NCI-H2081 treated with DMSO at 0.1 percent for 48 hours (cell line): ENCODE data around the gene DNAJC17.
A peak's percentile ranks its signal among the peaks of the same experiment; 100 is the strongest.

Experiments used
- DNase-seq: peaks from one replicate; lab custom pipeline; 2025; lab: John Stamatoyannopoulos, UW

The DNAJC17 gene

GRCh38 chr15:40766906-40767837 is 40.1 kb downstream of the DNAJC17 start:
- DNase-seq = no peak

- no peak for DNase-seq
These were observed 41.0 kb downstream of the DNAJC17 start for GRCh38 chr15:40766194-40766815.

DNA sequence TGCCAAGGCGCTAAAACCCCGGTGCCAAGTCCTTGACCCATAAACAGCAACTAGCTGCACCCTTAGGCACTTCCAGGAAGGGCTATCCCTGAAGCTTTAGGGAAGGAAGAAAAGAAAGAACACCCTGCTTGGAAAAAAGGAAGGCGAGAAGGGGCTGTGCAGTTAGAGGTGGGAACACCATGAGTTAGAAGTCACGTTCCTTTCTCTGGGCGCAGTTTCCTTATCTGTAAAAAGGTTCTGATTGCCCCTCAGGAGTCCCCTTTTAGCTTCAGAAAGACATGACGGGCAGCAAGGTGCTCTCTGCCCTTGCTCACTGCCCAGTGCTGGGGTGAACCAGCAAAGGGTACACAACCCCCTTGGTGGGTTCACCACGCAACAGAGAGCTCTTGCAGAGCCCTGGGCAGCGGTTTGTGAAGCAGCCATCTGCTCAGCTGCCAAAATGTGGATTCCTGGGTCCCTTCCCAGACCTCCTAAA is 42.6 kb downstream of the DNAJC17 start:
- DNase-seq = no peak

DNA sequence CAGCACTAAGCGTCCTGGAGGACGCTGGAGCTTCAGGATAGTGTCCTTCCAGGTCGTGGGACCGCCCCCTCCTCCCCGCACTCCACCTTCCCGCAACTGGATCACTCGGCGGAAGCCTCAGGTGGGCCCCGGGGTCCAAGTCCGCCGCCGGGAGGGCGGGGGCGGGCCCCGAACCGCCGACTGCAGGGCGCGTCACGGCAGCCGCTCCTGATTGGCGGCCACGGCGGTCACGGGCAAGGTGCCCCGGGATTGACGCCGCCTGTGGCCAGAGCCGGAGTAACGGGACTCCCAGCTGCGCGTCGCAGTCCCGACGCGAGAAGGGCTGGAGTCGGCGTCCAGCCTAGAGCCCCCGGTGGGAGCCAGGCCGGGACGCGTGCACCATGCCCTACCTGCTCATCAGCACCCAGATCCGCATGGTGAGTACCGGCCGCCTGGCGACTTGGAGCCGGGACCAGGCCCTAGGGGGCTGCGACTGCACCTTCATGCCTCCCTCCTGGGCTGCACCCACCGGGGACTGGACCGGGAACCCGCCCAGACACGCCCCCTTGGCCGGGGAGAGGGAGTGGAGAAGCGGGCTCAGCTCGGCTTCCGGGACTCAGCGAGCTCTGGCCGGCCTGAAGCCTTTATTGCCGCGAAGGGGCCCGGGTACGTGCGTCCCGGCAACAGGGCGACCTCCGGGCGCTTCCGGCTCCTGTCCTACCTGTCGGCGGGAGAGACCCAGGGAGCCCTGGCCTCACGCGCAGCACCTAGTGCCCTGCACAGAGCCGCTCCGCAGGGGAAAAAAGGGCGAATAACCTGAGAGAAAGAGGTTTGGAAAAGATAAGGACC is 43.3 kb downstream of the DNAJC17 start, which contains the start of gene GCHFR:
Gene GCHFR, plus strand, starts transcription at position 268 of the 828 bp plus-strand sequence. Its CDS starts 113 bp downstream, at position 381.
- no peak for DNase-seq

- no peak for DNase-seq
These were observed 44.1 kb downstream of the DNAJC17 start for GRCh38 chr15:40762919-40763800.

DNA sequence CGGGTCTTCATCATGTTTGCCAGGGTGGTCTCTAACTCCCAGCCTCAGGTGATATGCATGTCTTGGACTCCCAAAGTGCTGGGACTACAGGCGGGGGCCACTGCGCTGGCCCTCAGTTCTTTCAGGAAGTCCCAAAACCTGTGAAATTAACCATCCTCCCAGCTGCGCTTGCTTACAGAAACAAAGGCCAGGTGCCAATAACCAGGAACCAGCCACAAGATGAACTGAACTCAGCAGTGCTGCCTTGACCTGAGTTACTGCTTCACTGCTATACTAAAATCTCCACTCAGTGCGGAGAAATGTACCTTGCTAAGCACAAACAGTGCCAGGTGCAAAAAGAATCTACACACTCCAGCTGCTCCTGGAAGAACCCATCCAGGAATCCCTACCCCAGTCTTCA is 47.3 kb downstream of the DNAJC17 start:
- DNase-seq = no peak

DNA sequence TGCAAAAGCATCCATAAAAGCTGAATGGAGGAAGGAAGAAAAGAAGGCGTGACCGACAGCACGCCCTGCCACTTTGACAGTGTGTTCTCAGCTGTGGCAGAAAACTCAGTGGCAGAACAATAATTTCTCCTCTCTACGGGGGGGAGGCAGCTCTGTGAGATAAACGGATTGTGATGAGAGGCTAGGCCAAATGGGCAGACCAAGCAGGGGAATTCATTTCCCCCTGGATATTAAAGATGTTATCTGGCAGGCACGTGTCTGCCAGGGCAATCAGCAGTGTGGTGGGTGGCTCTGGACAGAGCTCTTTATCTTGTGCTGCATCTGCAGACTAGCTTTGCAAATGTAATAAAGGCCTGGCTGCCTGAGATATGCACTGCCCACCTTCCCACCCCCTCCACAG is 50.3 kb downstream of the DNAJC17 start:
- DNase-seq = no peak

GRCh38 chr15:40755812-40756208 is 51.5 kb downstream of the DNAJC17 start:
- DNase-seq = no peak

DNA sequence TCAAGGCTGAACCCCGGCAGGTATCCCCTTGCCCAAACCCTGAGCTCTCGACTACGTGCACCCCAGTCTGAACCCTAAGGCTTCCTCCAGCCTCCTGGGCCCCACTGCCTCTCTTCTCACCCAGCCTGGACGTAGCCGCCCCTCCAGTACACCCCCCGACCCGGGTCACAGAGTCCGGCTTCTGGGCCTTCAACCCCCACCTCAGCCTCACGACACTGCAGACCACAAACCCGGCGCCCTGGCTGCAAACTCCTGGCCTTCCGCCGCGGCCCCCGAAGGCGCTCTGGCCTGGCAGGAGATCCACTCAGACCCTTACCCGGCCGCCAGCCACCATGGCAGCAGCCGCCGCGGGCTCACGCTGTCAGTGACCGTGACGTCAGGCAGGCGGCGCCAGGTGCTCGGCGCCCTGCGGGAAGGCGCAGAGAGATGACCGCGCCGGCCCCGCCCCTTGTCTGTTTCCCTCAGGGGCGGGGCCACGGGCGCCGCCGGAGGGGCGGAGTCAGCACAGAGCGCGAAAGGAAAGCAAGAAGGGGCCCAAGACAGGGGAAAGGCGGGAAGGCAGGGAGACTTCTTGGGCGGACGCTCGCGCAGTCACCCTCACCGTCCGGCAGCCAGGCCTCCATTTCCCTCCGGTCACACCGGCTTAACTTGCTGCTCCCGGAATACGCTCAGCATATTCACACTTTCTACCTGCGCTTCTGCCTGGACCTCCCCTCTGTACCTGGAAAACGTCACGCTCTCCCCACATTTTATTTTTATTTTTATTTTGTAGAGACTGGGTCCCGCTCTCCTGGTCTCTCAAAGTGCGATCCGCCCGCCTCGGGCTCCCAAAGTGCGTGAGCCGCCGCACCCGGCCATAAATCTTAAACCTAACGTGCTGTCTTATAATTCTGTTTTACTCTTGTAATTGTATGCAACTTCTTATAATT is 52.1 kb downstream of the DNAJC17 start, which contains the start of gene RMDN3:
Gene RMDN3, minus strand, starts transcription at position 372 of the 929 bp plus-strand sequence. CDS start 471 bp downstream, outside the sequence.
- peak; percentile 66 for DNase-seq

- DNase-seq = no peak
These were observed 52.7 kb downstream of the DNAJC17 start for GRCh38 chr15:40754574-40754882.

- DNase-seq = no peak
These were observed 55.5 kb downstream of the DNAJC17 start for GRCh38 chr15:40751745-40752144.

DNA sequence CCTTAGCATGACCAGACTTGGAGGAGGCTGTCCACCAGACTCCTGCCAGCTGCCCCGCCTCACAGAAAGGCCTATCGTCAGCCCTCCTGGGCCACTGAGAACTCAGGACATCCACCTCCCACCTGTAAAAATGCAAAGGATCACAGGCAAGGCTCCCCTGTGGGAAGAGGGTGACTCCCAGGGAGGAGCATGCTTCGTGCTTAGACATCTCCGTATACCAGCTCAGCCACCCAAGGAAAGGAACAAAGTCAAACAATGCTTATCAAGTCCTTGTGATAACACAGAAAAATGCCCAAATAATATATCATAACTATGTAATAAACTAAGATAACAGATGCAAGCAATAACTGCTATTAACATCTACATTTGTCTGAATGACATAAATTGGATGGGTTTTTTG is 56.4 kb downstream of the DNAJC17 start:
- no peak for DNase-seq

DNA sequence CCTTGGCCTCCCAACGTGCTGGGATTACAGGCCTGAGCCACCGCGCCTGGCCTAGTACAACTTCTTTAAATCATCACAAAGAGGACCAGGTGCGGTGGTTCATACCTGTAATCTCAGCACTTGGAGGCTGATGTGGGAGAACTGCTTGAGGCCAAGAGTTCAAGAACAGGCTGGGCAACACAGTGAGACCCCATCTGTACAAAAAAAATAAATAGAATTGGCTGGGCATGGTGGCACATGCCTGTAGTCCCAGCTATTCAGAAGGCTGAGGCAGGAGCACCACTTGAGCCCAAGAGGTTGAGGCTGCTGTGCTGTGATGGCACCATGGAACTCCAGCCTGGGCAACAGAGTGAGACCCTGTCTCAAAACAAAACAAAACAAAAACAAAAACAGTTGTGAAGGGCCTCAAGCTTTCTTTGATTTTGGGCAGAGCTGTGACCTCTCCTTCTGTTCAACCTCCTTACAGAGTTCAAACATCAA is 58.1 kb downstream of the DNAJC17 start:
- no peak for DNase-seq

GRCh38 chr15:40747685-40748631 is 59.3 kb downstream of the DNAJC17 start:
- DNase-seq = no peak

DNA sequence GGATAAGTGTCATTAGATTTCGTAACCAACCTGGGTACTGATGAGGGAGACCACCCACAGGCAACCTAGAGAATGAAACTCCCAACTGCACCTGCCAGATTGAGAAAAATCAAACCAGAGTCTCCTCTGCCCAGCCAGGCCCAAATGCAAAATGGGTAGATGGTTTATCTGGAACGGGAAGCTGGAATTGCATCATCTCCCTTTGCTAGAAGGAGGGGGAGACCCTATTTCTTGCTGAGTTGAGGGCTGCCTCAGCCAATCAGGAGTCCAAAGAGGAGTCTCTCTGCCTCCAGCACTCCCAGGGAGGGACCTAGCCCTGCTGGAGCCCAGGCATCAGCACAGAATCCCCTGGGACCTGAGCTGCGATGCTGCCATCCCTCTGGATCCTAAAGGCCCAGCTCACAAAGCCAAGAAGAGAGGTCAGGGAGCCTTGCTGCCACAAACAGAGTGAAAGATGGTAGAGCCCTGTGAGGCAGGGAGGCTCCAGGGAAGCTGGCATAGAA is 60.3 kb downstream of the DNAJC17 start:
- DNase-seq = no peak

DNA sequence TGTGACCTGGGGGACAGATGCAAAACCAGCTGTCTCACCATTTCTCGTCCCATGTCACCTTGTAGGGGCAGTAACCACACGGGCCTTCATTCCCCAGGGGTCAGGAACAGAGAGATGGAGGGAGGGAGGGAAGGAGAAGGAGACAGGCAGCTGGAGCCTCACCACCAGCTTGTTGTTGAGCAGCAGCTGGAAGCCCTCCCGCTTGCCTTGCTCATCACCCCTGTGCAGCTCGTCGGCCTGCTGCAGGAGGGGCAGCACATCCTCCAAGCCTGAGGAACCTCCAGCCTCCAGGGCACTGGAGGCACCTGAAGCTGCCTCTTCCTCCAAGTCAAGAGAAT is 62.5 kb downstream of the DNAJC17 start:
- DNase-seq = no peak

GRCh38 chr15:40743921-40744814 is 63.1 kb downstream of the DNAJC17 start:
- no peak for DNase-seq

DNA sequence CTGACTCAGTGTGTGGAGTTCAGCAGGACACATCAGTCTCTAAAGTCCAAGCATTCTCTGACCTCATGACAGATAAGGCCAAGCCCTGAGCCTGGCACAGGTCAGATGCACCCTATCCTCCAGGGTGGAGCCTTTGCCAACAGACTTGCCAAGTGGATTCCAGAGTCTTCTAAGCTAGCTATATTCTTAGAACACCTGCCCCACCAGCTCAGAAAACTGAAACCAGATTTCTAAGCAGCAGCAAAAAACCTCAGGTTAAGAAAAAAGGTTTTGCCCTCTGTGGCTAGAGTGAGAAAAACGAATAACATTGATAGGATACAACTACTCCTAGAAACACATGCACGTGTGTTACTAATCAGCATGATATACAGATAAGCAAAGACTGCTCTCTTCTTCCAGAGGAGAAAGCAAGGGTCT is 63.8 kb downstream of the DNAJC17 start:
- no peak for DNase-seq
